Heart left ventricle (tissue), 13 donors: ENCODE measurements around the gene ARHGAP26.

Experiments
- POLR2A ChIP-seq, 2 donors: fragments of 450-650 bp; IDR thresholded peaks; one replicate each; pipeline ENCODE4 v1.6.1; 2017; ENCODE audit warnings: antibody characterized with exemption in 2 of 2, mild to moderate bottlenecking in 2 of 2, moderate library complexity in 2 of 2
- TF ChIP-seq, protein P1 (sequence below), 12 donors: fragments of 200-600 bp; sonication (generic) in 4 of 12; IDR thresholded peaks; one replicate each; pipeline versions ENCODE4 v1.5.0 to v1.8.0; 2018 to 2022; ENCODE audit warnings: antibody characterized with exemption in 12 of 12, mild to moderate bottlenecking in 5 of 12
- donor health status: ischemic (EF 13 %, LVEDD 7.1; RV severe dilation, severe dysfunction).
- donor health status: DM: no; HTN: yes; CAD: no.
- donor health status: DM: no; HTN: no; CAD: no.
- donor health status: ischemic (EF 25% LVEDD 6.9; RV normal size, moderate dysfunction).
- donor health status: ischemic (EF 25% LVEDD 5.7; RV mildly dilated, moderate dysfunction).
- donor health status: ischemic (EF 35%, LVEDD 5.7; RV mildly dilated, moderate dysfunction).
- donor health status: nonischemic (EF 11% LVEDD 7.7; RV severe dilation, severe dysfunction).
- donor health status: DM: yes; HTN: yes; CAD: no.
- donor health status: PGD.
- donor health status: ischemic (EF 29% LVEDD 5.4; RV normal size, mild dysfunction).
- donor health status: nonischemic (EF 23%, LVEDD 6.1; RV moderate dilation, normal function).

GRCh38 chr5:143008032-143008431, 237.9 kb downstream of the ARHGAP26 start:
- TF ChIP-seq, protein P1, sequence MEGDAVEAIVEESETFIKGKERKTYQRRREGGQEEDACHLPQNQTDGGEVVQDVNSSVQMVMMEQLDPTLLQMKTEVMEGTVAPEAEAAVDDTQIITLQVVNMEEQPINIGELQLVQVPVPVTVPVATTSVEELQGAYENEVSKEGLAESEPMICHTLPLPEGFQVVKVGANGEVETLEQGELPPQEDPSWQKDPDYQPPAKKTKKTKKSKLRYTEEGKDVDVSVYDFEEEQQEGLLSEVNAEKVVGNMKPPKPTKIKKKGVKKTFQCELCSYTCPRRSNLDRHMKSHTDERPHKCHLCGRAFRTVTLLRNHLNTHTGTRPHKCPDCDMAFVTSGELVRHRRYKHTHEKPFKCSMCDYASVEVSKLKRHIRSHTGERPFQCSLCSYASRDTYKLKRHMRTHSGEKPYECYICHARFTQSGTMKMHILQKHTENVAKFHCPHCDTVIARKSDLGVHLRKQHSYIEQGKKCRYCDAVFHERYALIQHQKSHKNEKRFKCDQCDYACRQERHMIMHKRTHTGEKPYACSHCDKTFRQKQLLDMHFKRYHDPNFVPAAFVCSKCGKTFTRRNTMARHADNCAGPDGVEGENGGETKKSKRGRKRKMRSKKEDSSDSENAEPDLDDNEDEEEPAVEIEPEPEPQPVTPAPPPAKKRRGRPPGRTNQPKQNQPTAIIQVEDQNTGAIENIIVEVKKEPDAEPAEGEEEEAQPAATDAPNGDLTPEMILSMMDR (IDR thresholded peaks at IDR 0.05) = no peak
- no peak for TF ChIP-seq POLR2A (IDR thresholded peaks at IDR 0.05)
